ENCODE results near the gene CLEC4A. TPM values are rescaled to one million over a fixed set of nuclear protein-coding genes. Genes with fewer than 3 reads are reported as not detected.
A peak's percentile ranks its signal among the peaks of the same experiment; 100 is the strongest.
"Not testable (repeated sequence)": the region's sequence is repeated elsewhere in the genome, so short reads cannot be mapped to it uniquely, and the experiment has no call there.

CLEC4A gene
- total RNA-seq, 2 experiments from 2014 or later = 1.2 TPM

GRCh38 chr12:8088574-8088973, 34.8 kb upstream of the CLEC4A start:
- CTCF ChIA-PET = interaction anchor here (0.6 to 1.5 kb wide), 6 partner anchors 15 to 143 kb away, joined by 3 to 5 read pairs (median 3); no protein-coding TSS in a partner anchor
- peaks cover 46% of the 10 kb centered on the region for H3K4me1 Mint-ChIP-seq (ENCODE audit: low read depth)
- H3K27ac Mint-ChIP-seq = peak overlapping the region; percentile 89
- H3K36me3 Mint-ChIP-seq (ENCODE audit: low read depth) = peaks cover 51% of the 10 kb centered on the region
- H3K27me3 Mint-ChIP-seq (ENCODE audit: low read depth) = no peaks in the 10 kb centered on the region
- intact Hi-C loops (cut with micrococcal nuclease) = loop anchor here (10.0 kb wide), 1 partner anchor 1134 kb away; the partner anchor contains the start of gene PTPN6
- peak overlapping the region; percentile 55 for H3K4me3 Mint-ChIP-seq
- no peaks in the 10 kb centered on the region for H3K9me3 Mint-ChIP-seq
- peak; percentile 71 for DNase-seq

- not testable (repeated sequence) for H3K27me3 Mint-ChIP-seq (ENCODE audit: low read depth); H3K9me3 Mint-ChIP-seq; DNase-seq; H3K4me3 Mint-ChIP-seq
- CTCF ChIA-PET = interaction anchor here (1.5 kb wide), 1 partner anchor 142 kb away, joined by 3 read pairs; no protein-coding TSS in a partner anchor
- H3K4me1 Mint-ChIP-seq (ENCODE audit: low read depth) = peaks cover 39% of the 10 kb centered on the region
- intact Hi-C loops (cut with micrococcal nuclease) = loop anchor here (10.0 kb wide), 1 partner anchor 1134 kb away; the partner anchor contains the start of gene PTPN6
- peaks cover 48% of the 10 kb centered on the region for H3K36me3 Mint-ChIP-seq (ENCODE audit: low read depth)
- peak overlapping the region; percentile 89 for H3K27ac Mint-ChIP-seq
Observed at GRCh38 chr12:8089277-8089676, 34.1 kb upstream of the CLEC4A start.

GRCh38 chr12:8089716-8090115, 33.7 kb upstream of the CLEC4A start:
- peaks cover 47% of the 10 kb centered on the region for H3K36me3 Mint-ChIP-seq (ENCODE audit: low read depth)
- CTCF ChIA-PET = no interaction called here
- H3K27ac Mint-ChIP-seq = no peak overlapping the region
- H3K9me3 Mint-ChIP-seq = no peaks in the 10 kb centered on the region
- intact Hi-C loops (cut with micrococcal nuclease) = loop anchor here (10.0 kb wide), 1 partner anchor 1135 kb away; the partner anchor contains the start of gene PTPN6
- no peaks in the 10 kb centered on the region for H3K27me3 Mint-ChIP-seq (ENCODE audit: low read depth)
- no peak overlapping the region for H3K4me3 Mint-ChIP-seq
- DNase-seq = no peak
- peaks cover 34% of the 10 kb centered on the region for H3K4me1 Mint-ChIP-seq (ENCODE audit: low read depth)

GRCh38 chr12:8093291-8093690, 30.1 kb upstream of the CLEC4A start:
- H3K4me1 Mint-ChIP-seq (ENCODE audit: low read depth) = peaks cover 7% of the 10 kb centered on the region
- H3K27ac Mint-ChIP-seq = no peak overlapping the region
- H3K4me3 Mint-ChIP-seq = no peak overlapping the region
- no peaks in the 10 kb centered on the region for H3K9me3 Mint-ChIP-seq
- CTCF ChIA-PET = interaction anchor here (0.8 kb wide), 1 partner anchor 100 kb away, joined by 3 read pairs; no protein-coding TSS in a partner anchor
- no peak for DNase-seq
- intact Hi-C loops (cut with micrococcal nuclease) = no loop called here
- H3K36me3 Mint-ChIP-seq (ENCODE audit: low read depth) = peaks cover 58% of the 10 kb centered on the region
- no peaks in the 10 kb centered on the region for H3K27me3 Mint-ChIP-seq (ENCODE audit: low read depth)

GRCh38 chr12:8096281-8096915, 27.0 kb upstream of the CLEC4A start:
- CTCF ChIA-PET = interaction anchor here (0.7 kb wide), 2 partner anchors 97 to 141 kb away, joined by 3 read pairs; no protein-coding TSS in a partner anchor
- peaks cover 6% of the 10 kb centered on the region for H3K4me1 Mint-ChIP-seq (ENCODE audit: low read depth)

GRCh38 chr12:8099235-8099634, 24.2 kb upstream of the CLEC4A start:
- Mint-ChIP-seq H3K36me3 (ENCODE audit: low read depth) (peaks cover 36% of the 10 kb centered on the region), H3K27ac (peak overlapping the region; percentile 39), H3K4me1 (ENCODE audit: low read depth) (peaks cover 6% of the 10 kb centered on the region), H3K9me3 (no peaks in the 10 kb centered on the region), H3K4me3 (no peak overlapping the region), H3K27me3 (ENCODE audit: low read depth) (no peaks in the 10 kb centered on the region)
- intact Hi-C loops (cut with micrococcal nuclease) = no loop called here
- CTCF ChIA-PET = no interaction called here
- no peak for DNase-seq

More at GRCh38 chr12:8096281-8096915, 27.0 kb upstream of the CLEC4A start:
- no peaks in the 10 kb centered on the region for H3K27me3 Mint-ChIP-seq (ENCODE audit: low read depth)
- H3K4me3 Mint-ChIP-seq = no peak overlapping the region
- H3K27ac Mint-ChIP-seq = no peak overlapping the region
- intact Hi-C loops (cut with micrococcal nuclease) = no loop called here
- DNase-seq = no peak
- H3K9me3 Mint-ChIP-seq = no peaks in the 10 kb centered on the region
- H3K36me3 Mint-ChIP-seq (ENCODE audit: low read depth) = peaks cover 52% of the 10 kb centered on the region

GRCh38 chr12:8108808-8109398, 14.5 kb upstream of the CLEC4A start:
- peaks cover 16% of the 10 kb centered on the region for H3K36me3 Mint-ChIP-seq (ENCODE audit: low read depth)
- intact Hi-C loops (cut with micrococcal nuclease) = loop anchor here (1.0 kb wide), 3 partner anchors 71 to 128 kb away; no protein-coding TSS in a partner anchor
- no peak overlapping the region for H3K27ac Mint-ChIP-seq
- H3K4me1 Mint-ChIP-seq (ENCODE audit: low read depth) = no peaks in the 10 kb centered on the region
- no peak overlapping the region for H3K4me3 Mint-ChIP-seq
- no peaks in the 10 kb centered on the region for H3K9me3 Mint-ChIP-seq
- no peaks in the 10 kb centered on the region for H3K27me3 Mint-ChIP-seq (ENCODE audit: low read depth)
- peak; percentile 92 for DNase-seq
- CTCF ChIA-PET = interaction anchor here (0.7 to 3.9 kb wide), 15 partner anchors 11 to 129 kb away, joined by 3 to 37 read pairs (median 4); no protein-coding TSS in a partner anchor

GRCh38 chr12:8113117-8113516, 10.3 kb upstream of the CLEC4A start:
- H3K27me3 Mint-ChIP-seq (ENCODE audit: low read depth); H3K9me3 Mint-ChIP-seq; H3K27ac Mint-ChIP-seq; DNase-seq; H3K4me1 Mint-ChIP-seq (ENCODE audit: low read depth); H3K36me3 Mint-ChIP-seq (ENCODE audit: low read depth); H3K4me3 Mint-ChIP-seq; intact Hi-C loops (cut with micrococcal nuclease): not testable (repeated sequence)
- CTCF ChIA-PET = interaction anchor here (1.3 kb wide), 1 partner anchor 118 kb away, joined by 3 read pairs; no protein-coding TSS in a partner anchor

- Mint-ChIP-seq H3K4me3 (no peak overlapping the region), H3K36me3 (ENCODE audit: low read depth) (peaks cover 2% of the 10 kb centered on the region), H3K27ac (no peak overlapping the region), H3K9me3 (no peaks in the 10 kb centered on the region), H3K4me1 (ENCODE audit: low read depth) (no peaks in the 10 kb centered on the region), H3K27me3 (ENCODE audit: low read depth) (no peaks in the 10 kb centered on the region)
- intact Hi-C loops (cut with micrococcal nuclease) = no loop called here
- CTCF ChIA-PET = interaction anchor here (0.7 to 3.5 kb wide), 4 partner anchors 10 to 660 kb away, joined by 3 to 17 read pairs (median 4); no protein-coding TSS in a partner anchor
- no peak for DNase-seq
Observed at GRCh38 chr12:8120072-8120713, 3.2 kb upstream of the CLEC4A start.

- peak; percentile 32 for DNase-seq
- Mint-ChIP-seq H3K36me3 (ENCODE audit: low read depth) (peaks cover 2% of the 10 kb centered on the region), H3K4me1 (ENCODE audit: low read depth) (peaks cover 12% of the 10 kb centered on the region), H3K4me3 (no peak overlapping the region), H3K27ac (no peak overlapping the region), H3K27me3 (ENCODE audit: low read depth) (no peaks in the 10 kb centered on the region), H3K9me3 (no peaks in the 10 kb centered on the region)
- intact Hi-C loops (cut with micrococcal nuclease) = no loop called here
- CTCF ChIA-PET = interaction anchor here (1.1 to 1.8 kb wide), 3 partner anchors 10 to 104 kb away, joined by 3 to 5 read pairs (median 3); no protein-coding TSS in a partner anchor
Observed at GRCh38 chr12:8127138-8127537, 3.7 kb downstream of the CLEC4A start.

GRCh38 chr12:8133636-8134397, 10.4 kb downstream of the CLEC4A start:
- intact Hi-C loops (cut with micrococcal nuclease); H3K27ac Mint-ChIP-seq; H3K9me3 Mint-ChIP-seq; H3K4me3 Mint-ChIP-seq; H3K36me3 Mint-ChIP-seq (ENCODE audit: low read depth); H3K4me1 Mint-ChIP-seq (ENCODE audit: low read depth); DNase-seq; CTCF ChIA-PET; H3K27me3 Mint-ChIP-seq (ENCODE audit: low read depth): not testable (repeated sequence)
